ENCODE data around the gene KCNMA1. TPM values are rescaled to one million over a fixed set of nuclear protein-coding genes. Genes with fewer than 3 reads are reported as not detected.

KCNMA1 gene
- total RNA-seq, 1 experiment from 2014 or later = 20.7 TPM

DNA sequence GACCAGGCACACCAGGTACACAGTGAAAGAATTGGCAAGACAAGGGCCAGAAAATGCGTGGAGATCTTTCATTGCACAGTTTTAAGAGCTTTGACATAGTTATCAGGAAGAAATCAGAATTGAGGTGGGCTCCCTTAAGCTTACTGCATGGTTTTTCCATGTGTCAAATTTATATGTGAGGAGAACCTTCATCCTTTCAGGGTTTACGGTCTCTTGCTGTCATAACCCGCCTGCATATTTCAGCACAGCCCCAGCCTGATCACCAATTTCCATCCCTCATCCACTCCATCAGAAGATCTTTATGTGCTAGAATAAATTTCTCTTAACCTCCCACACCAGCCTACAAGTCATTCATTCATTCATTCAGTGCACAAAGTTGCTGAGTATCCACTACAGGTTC, 373.1 kb downstream of the KCNMA1 start:
- ChIA-PET POLR2A (no interaction called here), CTCF (no interaction called here)
- H3K27me3 Mint-ChIP-seq (ENCODE audit: insufficient read depth, unreplicated experiment) = no peaks in the 10 kb centered on the region

GRCh38 chr10:77264107-77264506, 373.5 kb downstream of the KCNMA1 start:
- no peaks in the 10 kb centered on the region for H3K4me1 ChIP-seq
- Mint-ChIP-seq H3K4me3 (ENCODE audit: unreplicated experiment) (no peak overlapping the region), H3K4me1 (ENCODE audit: low read depth, unreplicated experiment) (peaks cover 13% of the 10 kb centered on the region), H3K27ac (ENCODE audit: unreplicated experiment) (no peak overlapping the region), H3K9me3 (ENCODE audit: unreplicated experiment) (no peaks in the 10 kb centered on the region), H3K36me3 (ENCODE audit: insufficient read depth, unreplicated experiment) (peaks cover 5% of the 10 kb centered on the region), H3K27me3 (ENCODE audit: insufficient read depth, unreplicated experiment) (no peaks in the 10 kb centered on the region)
- DNase-seq = no peak
- no peaks in the 10 kb centered on the region for H3K36me3 ChIP-seq (ENCODE audit: control insufficient read depth, insufficient read depth, low read length)
- H3K27me3 ChIP-seq (replicated peaks; ENCODE audit: control insufficient read depth, insufficient read depth, low read length) = no peaks in the 10 kb centered on the region
- no peaks in the 10 kb centered on the region for H3K9me3 ChIP-seq
- no peak overlapping the region for H3K4me3 ChIP-seq (ENCODE audit: low read depth, low read length)
- TF ChIP-seq, protein P1, sequence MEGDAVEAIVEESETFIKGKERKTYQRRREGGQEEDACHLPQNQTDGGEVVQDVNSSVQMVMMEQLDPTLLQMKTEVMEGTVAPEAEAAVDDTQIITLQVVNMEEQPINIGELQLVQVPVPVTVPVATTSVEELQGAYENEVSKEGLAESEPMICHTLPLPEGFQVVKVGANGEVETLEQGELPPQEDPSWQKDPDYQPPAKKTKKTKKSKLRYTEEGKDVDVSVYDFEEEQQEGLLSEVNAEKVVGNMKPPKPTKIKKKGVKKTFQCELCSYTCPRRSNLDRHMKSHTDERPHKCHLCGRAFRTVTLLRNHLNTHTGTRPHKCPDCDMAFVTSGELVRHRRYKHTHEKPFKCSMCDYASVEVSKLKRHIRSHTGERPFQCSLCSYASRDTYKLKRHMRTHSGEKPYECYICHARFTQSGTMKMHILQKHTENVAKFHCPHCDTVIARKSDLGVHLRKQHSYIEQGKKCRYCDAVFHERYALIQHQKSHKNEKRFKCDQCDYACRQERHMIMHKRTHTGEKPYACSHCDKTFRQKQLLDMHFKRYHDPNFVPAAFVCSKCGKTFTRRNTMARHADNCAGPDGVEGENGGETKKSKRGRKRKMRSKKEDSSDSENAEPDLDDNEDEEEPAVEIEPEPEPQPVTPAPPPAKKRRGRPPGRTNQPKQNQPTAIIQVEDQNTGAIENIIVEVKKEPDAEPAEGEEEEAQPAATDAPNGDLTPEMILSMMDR (IDR thresholded peaks at IDR 0.05; ENCODE audit: insufficient read depth in 1 of 2, low read depth in 1 of 2, low read length in 1 of 2, severe bottlenecking in 1 of 2, unreplicated experiment in 1 of 2) = no peak
- ChIA-PET CTCF (no interaction called here), POLR2A (no interaction called here)
- intact Hi-C loops (cut with micrococcal nuclease; ENCODE audit: unreplicated experiment) = no loop called here
- no TSS peak for BruUV-seq (replicated peaks)

More for the DNA sequence above, 373.1 kb downstream of the KCNMA1 start:
- H3K4me3 Mint-ChIP-seq (ENCODE audit: unreplicated experiment) = no peak overlapping the region
- no TSS peak for BruUV-seq (replicated peaks)
- Histone ChIP-seq H3K36me3 (ENCODE audit: control insufficient read depth, insufficient read depth, low read length) (no peaks in the 10 kb centered on the region), H3K27me3 (replicated peaks; ENCODE audit: control insufficient read depth, insufficient read depth, low read length) (no peaks in the 10 kb centered on the region), H3K9me3 (no peaks in the 10 kb centered on the region), H3K4me3 (ENCODE audit: low read depth, low read length) (no peak overlapping the region), H3K4me1 (no peaks in the 10 kb centered on the region)
- intact Hi-C loops (cut with micrococcal nuclease; ENCODE audit: unreplicated experiment) = no loop called here
- H3K36me3 Mint-ChIP-seq (ENCODE audit: insufficient read depth, unreplicated experiment) = peaks cover 5% of the 10 kb centered on the region
- TF ChIP-seq, protein P1 (IDR thresholded peaks at IDR 0.05; ENCODE audit: insufficient read depth in 1 of 2, low read depth in 1 of 2, low read length in 1 of 2, severe bottlenecking in 1 of 2, unreplicated experiment in 1 of 2) = no peak
- no peaks in the 10 kb centered on the region for H3K9me3 Mint-ChIP-seq (ENCODE audit: unreplicated experiment)
- no peak for DNase-seq
- peaks cover 12% of the 10 kb centered on the region for H3K4me1 Mint-ChIP-seq (ENCODE audit: low read depth, unreplicated experiment)
- no peak overlapping the region for H3K27ac Mint-ChIP-seq (ENCODE audit: unreplicated experiment)

- Mint-ChIP-seq H3K4me3 (ENCODE audit: unreplicated experiment) (no peak overlapping the region), H3K27me3 (ENCODE audit: insufficient read depth, unreplicated experiment) (no peaks in the 10 kb centered on the region), H3K27ac (ENCODE audit: unreplicated experiment) (no peak overlapping the region), H3K9me3 (ENCODE audit: unreplicated experiment) (no peaks in the 10 kb centered on the region), H3K4me1 (ENCODE audit: low read depth, unreplicated experiment) (peaks cover 13% of the 10 kb centered on the region), H3K36me3 (ENCODE audit: insufficient read depth, unreplicated experiment) (peaks cover 5% of the 10 kb centered on the region)
- POLR2A ChIA-PET = no interaction called here
- intact Hi-C loops (cut with micrococcal nuclease; ENCODE audit: unreplicated experiment) = no loop called here
- H3K4me1 ChIP-seq = no peaks in the 10 kb centered on the region
- H3K4me3 ChIP-seq (ENCODE audit: low read depth, low read length) = no peak overlapping the region
- BruUV-seq (replicated peaks) = no TSS peak
- TF ChIP-seq, protein P1 (IDR thresholded peaks at IDR 0.05; ENCODE audit: insufficient read depth in 1 of 2, low read depth in 1 of 2, low read length in 1 of 2, severe bottlenecking in 1 of 2, unreplicated experiment in 1 of 2) = no peak
- no peak for DNase-seq
- no peaks in the 10 kb centered on the region for H3K27me3 ChIP-seq (replicated peaks; ENCODE audit: control insufficient read depth, insufficient read depth, low read length)
- H3K9me3 ChIP-seq = no peaks in the 10 kb centered on the region
- no peaks in the 10 kb centered on the region for H3K36me3 ChIP-seq (ENCODE audit: control insufficient read depth, insufficient read depth, low read length)
- CTCF ChIA-PET = no interaction called here
Measured at GRCh38 chr10:77263700-77264099, 373.9 kb downstream of the KCNMA1 start.
